ENCODE measurements around the gene DYNC1LI1.
"Not testable (repeated sequence)": the region's sequence is repeated elsewhere in the genome, so short reads cannot be mapped to it uniquely, and the experiment has no call there.

The DYNC1LI1 gene

DNA sequence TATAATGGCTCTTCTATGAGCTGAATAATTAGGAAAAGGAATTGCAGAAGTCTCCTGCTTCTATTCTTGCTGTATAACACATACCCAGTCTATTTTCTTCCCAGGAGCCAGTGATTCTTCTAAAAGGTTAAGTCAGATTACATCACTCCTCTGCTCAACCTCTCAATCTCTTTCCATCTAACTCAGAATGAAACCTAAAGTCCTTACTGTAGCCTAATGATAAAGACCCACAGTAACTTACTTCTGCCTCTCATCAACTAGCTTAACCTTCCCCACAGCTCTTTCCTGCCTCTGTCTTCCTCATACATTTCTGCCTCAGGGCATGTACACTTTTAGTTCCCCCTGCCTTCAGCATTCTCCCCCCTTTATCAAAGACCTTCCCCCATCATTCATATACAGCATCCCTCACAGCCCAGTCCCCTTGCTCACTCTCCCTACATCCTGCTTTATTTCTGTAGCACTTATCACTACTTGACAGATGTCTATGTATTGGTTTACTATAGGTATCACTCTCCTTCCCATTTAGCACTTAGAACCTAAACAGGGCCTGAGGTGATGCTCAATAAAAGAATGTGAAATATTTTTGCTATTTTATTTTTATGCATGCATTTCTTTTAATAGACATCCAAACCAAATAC, 39.5 kb downstream of the DYNC1LI1 start:
- DNase-seq (ENCODE audit: low read depth), result no peak

DNA sequence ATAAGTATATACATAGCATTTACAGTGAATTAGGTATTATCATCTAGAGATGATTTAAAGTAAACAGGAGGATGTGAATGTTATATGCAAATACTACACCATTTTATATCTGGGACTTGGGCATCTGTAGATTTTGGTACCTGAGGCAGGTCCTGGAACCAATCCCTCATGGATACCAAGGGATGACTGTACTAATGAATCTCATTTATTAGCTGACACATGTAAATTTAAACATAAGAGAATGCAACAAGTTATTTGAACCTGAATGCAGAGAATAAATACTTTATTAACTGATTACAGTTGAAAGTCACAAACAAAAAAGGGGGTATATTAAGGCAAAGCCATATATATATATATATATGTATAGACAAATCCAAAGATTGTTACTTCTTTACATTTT, 44.9 kb downstream of the DYNC1LI1 start:
- DNase-seq (ENCODE audit: low read depth), result no peak

DNA sequence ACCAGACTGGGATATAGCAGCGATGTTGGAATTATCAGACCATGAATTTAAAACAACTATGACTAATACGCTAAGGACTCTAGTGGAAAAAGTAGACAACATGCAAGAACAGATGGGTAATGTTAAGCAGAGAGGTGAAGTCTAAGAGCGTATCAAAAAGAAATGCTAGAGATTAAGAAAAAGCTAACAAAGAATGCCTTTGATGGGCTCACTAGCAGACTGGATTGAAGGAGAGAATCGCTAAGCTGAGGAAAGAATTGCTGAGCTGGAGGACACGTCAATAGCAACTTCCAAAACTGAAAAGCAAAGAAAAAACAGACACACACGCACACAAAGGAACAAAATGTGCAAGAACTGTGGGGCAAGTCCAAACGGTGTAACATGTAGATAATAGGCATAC, 48.0 kb downstream of the DYNC1LI1 start:
- no peak for DNase-seq (ENCODE audit: low read depth)

DNA sequence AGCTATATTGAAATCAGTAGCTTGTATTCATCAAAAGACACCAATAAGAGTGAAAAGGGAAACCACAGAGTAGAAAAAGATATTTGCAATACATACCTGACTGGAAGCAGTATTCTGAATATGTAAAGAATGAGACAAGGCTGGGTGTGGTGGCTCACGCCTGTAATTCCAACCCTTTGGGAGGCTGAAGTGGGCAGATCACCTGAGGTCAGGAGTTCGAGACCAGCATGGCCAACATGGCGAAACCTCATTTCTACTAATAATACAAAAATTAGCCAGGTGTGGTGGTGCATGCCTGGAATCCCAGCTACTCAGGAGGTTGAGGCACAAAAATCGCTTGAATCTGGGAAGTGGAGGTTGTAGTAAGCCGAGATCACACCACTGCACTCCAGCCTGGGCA, 51.7 kb downstream of the DYNC1LI1 start:
- DNase-seq (ENCODE audit: low read depth), result not testable (repeated sequence)

DNA sequence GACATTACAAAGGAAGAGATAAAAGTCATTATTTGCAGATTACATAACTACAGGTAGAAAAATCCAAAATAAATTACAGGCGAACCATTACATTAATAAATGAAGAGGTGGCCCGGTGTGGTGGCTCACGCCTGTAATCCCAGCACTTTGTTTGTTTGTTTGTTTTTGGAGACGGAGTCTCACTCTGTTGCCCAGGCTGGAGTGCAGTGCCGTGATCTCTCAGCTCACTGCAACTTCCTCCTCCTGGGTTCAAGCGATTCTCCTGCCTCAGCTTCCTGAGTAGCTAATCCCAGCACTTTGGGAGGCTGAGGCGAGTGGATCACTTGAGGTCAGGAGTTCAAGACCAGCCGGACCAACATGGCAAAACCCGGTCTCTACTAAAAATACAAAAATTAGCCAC, 53.9 kb downstream of the DYNC1LI1 start:
- DNase-seq (ENCODE audit: low read depth), result not testable (repeated sequence)

DNA sequence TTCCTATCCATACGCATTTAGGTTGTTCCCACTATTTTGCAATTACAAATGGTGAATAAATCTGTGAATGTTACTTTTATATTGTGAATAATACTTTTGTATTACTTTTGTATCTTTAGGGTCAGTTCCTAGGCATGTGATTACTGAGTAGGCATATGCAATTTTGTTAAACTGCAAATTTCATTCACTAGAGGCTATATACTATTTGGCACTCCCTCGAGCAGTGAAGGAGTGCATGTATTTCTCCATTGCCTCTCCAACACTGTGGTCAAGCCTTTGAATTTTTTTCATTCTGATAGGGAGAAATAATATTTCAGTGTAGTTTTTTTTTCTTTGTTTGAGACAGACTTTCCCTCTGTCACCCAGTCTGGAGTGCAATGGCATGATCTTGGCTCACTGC, 59.7 kb downstream of the DYNC1LI1 start:
- DNase-seq (ENCODE audit: low read depth), result no peak

DNA sequence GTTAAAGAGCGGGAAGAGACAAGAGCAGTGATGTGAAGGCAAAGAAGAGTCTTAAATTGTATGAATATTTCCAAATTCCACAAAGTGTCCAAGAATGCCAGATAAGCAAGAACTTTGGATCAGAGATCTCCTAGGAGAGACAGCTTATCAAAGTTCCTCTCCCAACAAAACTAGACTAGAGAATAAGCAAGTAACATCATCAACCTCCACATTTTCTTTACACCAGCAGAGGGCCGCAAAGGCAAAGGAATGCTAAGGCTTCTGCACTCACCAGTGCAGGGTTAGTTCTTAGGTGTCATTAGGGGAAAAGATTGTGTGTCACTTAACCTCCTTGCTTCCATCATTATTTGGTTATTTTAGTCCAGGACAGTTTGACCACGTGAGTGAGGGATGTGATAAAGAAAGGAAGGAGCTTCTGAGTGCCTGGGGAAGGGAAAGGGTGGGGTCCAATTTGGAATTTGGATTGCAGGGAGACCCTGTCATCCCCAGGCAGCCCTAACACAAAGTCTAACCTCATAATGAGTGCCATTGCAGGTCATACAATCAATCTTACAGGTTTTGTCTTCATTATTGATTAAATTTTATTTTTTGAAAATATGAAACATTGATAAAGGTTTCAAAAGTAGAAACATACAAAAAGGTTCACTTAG, 60.5 kb downstream of the DYNC1LI1 start:
- DNase-seq (ENCODE audit: low read depth), result peak; percentile 5

DNA sequence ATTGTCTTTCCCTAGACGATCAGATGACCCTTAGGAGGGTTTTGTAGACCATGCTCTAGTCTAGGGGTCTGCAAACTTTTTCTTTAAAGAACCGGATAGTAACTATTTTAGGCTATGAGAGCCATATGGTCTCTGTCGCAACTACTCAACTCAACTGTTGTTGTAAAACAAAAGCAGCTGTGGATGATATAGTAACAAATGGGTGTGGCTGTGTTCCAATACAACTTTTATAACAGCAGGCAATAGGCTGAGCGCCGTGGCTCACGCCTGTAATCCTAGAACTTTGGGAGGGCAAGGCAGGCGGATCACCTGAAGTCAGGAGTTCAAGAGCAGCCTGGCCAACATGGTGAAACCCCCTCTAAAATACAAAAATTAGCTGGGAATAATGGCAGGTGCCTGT, 61.9 kb downstream of the DYNC1LI1 start:
- no peak for DNase-seq (ENCODE audit: low read depth)

DNA sequence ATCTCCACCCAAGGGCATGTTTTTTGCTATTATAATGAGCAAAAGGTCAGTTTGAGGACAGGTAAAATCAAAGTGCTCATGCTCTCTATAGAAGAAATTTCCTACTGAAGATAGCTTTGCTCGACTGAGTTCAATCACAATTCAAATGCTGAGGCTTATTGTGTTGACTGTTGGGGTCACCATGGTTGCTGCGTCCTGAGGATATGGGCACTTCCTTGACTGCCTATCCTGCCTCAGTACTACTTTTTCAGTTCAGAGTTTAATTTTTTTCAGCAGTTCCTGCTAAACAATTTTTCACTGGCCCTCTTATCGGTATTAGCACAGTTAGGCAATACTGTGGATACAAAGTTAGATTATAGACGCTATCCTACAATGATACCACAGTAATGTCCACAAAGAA, 64.2 kb downstream of the DYNC1LI1 start:
- DNase-seq (ENCODE audit: low read depth), result no peak

DNA sequence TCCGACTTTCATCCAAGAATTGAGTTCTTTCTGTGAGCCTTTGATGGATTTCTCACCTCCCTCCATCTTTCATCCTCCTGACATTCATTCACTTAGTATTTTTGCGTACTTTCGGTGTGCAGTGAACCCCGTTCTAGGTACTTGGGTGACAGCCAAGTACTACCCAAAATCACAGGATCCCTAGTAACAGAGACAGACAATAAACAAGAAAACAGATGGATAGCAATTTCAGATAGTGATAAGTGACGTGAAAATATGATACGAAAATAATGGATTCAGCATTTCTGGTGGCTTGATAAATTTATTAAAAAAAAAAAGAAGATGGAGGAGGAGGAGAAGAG, 67.7 kb downstream of the DYNC1LI1 start:
- DNase-seq (ENCODE audit: low read depth), result no peak

DNA sequence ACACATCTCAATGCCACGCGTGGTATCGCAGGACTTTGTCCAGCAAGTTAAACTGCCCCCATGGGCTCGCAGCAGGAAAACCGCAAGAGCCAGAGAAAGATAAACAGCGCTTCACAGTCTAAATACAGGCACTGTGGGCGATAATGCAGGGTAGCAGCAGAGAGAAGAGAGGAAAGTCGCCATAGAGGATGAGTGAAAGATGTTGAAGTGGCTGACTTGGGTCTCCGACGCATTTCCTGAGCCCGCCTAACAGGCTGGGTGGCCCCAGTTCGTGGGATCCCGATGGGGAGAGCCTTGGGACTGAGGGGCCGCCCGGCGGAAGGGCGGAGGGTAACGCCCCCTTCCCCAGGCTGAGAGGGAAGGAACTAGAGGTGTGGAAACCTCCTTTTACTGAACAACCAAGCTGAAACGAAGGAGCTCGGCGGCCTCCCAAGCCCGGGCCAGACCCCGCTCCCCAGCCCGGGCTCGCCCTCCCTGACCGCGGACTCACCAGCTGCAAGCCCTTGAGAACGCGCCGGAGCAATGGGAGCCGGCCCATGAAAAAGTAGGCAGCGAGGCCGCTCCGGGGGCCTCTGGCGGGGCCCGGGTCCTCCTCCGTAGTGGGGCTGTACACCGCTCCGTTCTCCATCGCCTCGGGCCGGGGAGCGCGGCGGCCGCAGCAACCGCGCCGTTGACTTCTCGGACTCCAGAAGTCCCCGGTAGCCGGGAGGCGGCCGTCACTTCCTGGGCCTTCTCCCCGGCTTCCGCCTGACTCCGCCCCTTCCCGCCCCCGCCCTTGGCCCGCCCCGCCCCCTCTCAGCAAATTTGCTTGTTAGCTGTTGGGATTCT, 68.3 kb downstream of the DYNC1LI1 start, which contains the start of gene CMTM6:
CMTM6 (minus strand) TSS at position 735 of the 828 bp plus-strand sequence; CDS start at position 628, 107 bp downstream.
- DNase-seq (ENCODE audit: low read depth), result peak; percentile 49

DNA sequence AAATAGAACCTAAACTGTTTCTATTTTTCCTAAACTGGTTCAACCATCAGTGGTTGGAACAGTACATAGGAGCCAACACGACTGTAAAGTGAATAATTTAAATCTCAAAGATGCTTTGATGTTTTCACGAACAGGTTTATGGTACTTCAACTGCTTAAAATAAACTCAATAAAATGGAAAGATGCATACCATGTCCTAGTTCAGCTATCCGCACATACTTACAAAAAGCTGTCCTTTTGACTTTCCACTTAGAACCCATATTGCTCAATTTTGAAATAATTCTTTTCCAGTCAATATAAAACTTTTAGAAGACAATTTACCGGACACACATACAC, 68.9 kb downstream of the DYNC1LI1 start:
- no peak for DNase-seq (ENCODE audit: low read depth)

DNA sequence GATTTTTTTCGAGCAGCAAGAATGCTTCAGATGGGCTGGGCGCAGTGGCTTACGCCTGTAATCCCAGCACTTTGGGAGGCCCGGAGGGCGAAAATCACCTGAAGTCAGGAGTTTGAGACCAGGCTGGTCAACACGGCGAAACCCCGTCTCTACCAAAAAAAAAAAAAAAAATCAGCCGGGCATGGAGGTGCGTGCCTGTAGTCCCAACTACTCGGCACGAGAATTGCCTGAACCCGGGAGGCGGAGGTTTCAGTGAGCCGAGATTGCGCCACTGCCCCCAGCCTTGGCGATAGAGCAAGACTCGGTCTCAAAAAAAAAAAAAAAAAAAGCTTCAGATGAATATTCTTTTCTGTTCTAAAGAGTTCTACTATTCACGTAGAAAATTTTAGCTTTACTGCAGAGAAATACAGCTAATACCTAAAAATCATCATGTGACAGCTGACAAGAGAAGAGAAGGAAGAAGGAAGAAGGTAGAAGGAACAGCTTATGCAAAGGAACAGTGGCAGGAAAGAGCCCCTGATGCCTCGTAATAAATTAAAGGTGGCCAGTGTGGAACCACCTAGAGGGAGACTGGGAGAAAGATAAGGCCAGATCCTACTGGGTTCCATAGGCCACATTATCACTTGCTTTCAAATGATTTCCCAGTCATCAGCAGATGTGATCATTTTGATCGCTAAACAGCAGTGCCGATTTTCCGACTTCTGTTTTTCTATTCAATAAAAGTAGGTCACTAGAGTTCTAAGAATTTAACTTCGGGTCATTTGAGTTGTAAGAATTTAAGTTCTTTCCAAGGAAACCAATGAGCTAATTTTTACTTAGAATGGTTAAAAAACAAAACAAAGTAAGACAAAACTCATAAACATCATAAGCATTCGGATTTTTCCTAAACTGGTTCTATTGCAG, 69.5 kb downstream of the DYNC1LI1 start:
- DNase-seq (ENCODE audit: low read depth), result no peak

DNA sequence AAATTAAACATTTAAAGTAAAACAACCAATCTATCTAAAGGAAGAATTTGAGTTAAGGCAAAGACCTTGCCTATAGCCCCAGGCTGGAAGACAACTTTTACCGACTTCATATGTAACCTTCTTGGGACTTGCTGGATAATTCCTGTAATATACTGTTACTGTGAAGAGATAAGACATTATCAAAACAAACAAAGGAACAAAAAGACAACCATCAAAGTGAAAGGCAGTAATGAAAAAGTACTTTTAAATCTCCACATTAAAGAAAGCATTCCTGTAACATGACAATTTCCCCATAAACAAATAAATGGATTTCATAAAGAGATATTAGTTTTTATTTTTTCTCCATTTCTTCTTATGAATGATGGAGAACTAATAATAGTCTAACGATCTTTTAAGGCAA, 70.4 kb downstream of the DYNC1LI1 start:
- no peak for DNase-seq (ENCODE audit: low read depth)

DNA sequence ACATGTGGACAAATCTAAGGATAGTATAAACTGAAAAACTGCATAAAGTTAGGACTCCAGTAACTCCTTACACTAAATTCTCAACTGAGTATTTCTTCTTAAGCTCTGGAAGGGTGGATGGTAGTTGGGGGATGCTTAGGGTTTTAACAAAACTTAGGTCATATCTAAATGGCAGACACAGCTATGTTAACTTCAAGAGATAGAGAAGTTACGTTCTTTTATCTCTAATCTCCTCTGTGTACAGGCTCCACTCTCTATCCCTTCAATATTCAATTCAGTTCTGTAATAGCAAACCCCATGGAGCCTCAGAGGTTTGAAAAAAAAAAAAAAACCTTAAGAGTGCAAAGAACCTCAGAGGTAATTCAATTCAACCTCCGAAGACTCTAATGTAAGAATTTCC, 71.1 kb downstream of the DYNC1LI1 start:
- no peak for DNase-seq (ENCODE audit: low read depth)

DNA sequence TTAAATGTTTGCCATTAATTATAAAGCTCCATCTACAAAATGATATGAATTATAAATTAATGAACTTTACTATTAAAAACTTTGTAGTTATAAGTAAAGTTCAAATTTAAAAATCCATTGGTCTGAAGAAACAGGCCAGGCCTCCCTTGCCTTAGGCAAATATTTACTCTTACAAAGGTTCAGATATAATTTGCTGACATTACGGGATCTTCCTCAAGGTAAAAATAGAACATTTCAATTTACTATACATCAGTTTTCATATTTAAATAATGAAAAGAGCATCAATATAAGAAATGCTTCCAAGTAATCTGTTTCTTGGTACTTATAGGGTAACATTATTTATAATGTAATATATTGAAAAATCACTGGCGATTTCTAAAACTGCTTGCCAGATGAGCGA, 71.7 kb downstream of the DYNC1LI1 start:
- no peak for DNase-seq (ENCODE audit: low read depth)

DNA sequence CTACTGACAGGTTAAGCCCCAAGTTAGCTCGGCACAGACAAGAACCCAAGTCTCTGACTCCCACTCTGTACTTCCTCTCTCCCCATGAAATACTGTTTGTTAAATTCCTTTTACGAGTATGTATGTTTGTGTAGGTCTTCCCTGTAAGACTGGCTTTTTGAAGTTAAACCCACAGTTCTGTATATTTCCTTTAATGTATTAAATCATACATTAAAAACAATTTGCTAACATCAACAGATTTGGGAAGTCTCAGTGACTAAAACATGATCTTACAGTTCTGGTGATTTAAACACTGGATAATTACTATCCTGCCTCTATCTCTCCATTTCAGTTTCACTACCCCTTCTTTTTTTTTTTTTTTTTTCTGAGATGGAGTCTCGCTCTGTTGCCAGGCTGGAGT, 72.4 kb downstream of the DYNC1LI1 start:
- DNase-seq (ENCODE audit: low read depth), result no peak

DNA sequence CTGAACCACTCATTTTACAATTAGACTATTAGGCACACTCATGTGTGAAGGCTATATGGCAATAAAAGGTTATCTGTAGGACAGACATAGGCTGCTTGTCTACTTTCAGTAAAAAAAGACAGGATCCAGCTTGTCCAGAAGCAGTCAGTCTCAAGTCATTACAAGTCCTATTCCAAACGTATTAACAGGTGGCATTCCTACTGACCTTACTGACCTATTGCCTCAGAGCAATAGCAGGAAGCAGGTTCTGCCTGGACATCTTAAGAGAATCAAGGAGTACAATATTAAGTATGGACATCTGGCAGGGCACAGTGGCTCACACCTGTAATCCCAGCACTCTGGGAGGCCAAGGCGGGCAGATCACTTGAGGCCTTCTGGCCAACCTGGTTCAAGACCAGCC, 75.0 kb downstream of the DYNC1LI1 start:
- DNase-seq (ENCODE audit: low read depth), result no peak

DNA sequence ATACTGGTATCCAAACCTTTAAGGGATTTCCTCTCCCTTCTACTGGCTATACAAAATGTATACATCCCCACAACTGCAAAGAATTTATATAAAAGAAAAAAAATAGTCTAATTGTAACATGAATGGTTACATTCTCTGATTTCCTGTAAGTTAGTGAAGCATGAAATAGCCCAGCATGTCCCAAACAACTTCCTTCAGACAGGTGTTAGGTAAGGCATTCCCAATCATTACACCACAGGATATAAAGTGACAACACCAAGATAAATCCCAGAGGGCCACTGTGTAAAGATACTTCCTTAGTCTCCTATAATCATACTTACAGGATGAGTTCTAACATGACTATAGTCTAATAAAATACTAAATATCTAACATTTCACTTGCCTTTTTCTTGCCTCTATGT, 75.6 kb downstream of the DYNC1LI1 start:
- no peak for DNase-seq (ENCODE audit: low read depth)

DNA sequence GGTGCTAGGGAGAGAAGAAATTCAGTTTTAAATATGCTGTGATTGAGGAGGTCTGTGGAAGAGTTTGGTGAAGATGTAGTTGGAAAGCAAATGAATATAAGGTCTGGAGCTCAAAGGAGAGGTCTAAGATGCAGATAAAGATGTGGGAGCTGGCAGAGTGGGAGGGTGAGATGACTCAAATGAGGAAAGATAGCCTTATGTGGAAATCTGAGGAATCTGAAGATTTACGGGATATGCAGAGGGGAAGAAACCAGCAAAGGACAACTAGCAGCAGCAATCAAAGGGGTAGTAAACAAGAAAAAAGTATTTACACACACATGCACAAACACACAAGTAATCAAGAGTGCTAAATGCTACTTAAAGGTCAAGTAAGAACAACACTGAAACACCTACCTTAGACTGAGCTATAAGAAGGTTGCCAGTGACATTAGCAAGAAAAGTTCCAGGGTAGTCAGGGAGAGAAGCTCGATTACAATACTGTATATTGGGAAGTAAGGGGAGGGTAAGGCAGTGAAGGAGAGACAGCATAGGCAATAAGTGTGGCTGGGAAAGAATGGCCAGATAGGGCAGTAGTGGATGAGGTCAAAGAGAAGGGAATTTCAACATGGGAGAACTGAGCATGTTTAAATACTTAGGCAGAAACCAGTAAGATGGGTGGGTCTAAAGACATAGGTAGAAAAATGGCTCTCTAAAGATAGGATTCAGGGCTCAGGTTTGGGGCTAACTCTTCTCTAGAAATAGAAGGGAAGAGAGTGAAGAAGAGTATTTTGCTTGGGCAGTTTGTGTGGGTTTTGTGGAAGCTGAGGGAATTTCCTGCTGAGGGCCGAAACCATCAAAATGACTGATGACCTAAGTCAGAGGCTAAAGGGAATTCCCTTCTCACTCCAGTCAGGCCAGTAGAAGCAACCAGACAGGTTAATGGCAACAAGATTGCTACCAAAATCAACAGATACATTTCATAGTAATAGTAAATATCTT, 76.9 kb downstream of the DYNC1LI1 start:
- DNase-seq (ENCODE audit: low read depth), result no peak

All from stimulated activated CD8-positive, alpha-beta memory T cell treated with anti-CD3 and anti-CD28 coated beads, Interleukin-15, amount 100 ng/mL, for 24 hours (primary cell).